Daoy (cell line): ENCODE results near the gene SLC25A44. TPM values are rescaled to one million over a fixed set of nuclear protein-coding genes. Genes with fewer than 3 reads are reported as not detected.

ENCODE experiments used
- DNase-seq: peaks from one replicate; pipeline ENCODE4 v3.0.0-alpha.2; 2015; ENCODE audit warnings: low read depth
- total RNA-seq: library from RNA; depleted of rRNA; stranded (reverse); fragments of >200 nt; shearing (Covaris generic); gene quantifications from 2 replicates; pipeline ENCODE4 v1.2.3, GENCODE V29; 2014; rRNA removed

SLC25A44 gene, protein sequence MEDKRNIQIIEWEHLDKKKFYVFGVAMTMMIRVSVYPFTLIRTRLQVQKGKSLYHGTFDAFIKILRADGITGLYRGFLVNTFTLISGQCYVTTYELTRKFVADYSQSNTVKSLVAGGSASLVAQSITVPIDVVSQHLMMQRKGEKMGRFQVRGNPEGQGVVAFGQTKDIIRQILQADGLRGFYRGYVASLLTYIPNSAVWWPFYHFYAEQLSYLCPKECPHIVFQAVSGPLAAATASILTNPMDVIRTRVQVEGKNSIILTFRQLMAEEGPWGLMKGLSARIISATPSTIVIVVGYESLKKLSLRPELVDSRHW
- total RNA-seq: 14.0 and 15.1 TPM in 2 replicates

GRCh38 chr1:156193488-156194299 is at the start of gene SLC25A44:
Gene SLC25A44, plus strand, starts transcription at chr1:156194104. Its CDS starts 5,744 bp downstream, at chr1:156199848.
- DNase-seq: peak; percentile 99

GRCh38 chr1:156144742-156145141 is 49.2 kb upstream of the SLC25A44 start:
- no peak for DNase-seq

GRCh38 chr1:156145650-156146019 is 48.3 kb upstream of the SLC25A44 start:
- DNase-seq: no peak

DNA sequence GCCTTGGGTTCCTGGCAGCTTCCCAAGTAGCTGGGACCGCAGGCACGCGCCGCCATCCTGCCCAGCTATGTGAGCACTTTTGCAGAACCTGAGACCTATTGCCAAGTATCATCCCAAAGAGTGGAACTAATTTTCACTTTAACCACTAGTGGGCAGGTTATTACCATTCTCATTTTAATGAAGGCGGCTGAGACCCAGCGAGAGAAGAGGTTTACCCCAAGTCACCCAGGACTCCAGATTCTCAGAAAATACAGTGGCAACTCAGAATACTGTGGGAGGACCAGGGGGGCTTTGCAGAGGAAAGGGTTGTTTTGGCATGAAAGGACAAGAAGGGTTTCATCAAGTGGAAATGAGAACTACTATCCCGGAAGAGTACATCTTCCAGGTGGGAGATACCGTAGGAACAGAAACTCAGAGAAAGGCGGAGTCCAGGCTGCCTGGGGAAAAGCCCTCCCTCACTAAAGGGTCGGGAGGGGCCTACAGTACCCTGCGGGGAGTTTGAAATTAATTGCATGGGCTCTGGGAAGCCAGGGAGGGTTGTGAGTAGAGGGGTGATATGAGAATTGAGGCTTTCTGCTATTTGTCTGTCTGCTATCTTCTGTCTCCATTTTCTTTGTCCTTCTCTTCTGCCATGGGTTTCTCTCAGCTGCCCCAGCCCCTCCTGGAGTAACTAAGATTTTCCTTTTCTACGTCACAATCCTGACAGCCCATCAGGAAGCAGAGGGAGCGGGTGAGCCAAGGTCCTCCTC is 47.7 kb upstream of the SLC25A44 start:
- peak; percentile 95 for DNase-seq

- DNase-seq: no peak
Observed at GRCh38 chr1:156146769-156147405, 47.0 kb upstream of the SLC25A44 start.

GRCh38 chr1:156148216-156148615 is 45.7 kb upstream of the SLC25A44 start:
- no peak for DNase-seq

DNA sequence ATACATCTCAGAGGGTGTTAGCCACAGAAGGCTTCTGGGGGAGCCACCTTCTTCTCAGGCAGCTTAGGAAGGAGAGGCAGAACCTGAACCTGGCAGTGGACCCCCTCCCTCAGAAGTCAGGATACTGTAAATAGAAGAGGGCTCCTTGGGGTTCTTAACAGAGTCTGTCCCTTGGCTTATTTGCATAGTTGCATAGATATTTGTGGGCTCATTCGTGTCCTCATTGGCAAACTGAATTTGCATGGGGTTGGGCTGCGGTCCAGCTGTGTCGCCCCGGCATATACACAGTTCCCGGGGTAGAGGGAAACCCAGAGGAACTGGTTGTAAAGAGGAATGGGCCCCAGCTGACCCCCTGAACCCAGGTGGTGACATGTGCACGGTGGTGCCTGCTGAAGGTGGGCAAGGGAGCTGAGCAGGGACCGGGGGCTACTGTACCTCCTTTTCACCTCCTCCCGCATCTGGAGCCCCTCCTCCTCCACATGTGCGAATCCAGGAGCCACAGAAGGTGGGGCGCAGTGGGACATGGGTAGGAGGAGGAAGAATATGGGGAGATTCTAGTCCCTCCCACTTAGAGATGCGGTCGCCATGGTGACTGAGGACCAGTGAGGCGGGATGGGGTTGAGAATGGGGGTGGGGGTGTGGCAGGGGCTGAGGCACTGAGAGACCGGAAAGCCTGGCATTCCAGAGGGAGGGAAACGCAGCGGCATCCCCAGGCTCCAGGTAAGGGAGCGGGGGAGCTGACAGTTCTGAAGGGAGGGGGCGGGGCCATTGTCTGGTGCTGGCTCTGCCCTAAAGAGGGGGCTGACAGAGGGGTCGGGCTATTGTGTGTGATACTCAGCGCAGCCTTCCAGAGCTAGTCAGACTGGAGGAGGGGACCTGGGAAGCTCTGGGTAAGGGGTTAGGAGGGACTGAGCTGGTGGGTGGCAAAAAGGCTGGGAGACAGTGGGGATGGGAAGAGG is 44.3 kb upstream of the SLC25A44 start:
- no peak for DNase-seq

DNA sequence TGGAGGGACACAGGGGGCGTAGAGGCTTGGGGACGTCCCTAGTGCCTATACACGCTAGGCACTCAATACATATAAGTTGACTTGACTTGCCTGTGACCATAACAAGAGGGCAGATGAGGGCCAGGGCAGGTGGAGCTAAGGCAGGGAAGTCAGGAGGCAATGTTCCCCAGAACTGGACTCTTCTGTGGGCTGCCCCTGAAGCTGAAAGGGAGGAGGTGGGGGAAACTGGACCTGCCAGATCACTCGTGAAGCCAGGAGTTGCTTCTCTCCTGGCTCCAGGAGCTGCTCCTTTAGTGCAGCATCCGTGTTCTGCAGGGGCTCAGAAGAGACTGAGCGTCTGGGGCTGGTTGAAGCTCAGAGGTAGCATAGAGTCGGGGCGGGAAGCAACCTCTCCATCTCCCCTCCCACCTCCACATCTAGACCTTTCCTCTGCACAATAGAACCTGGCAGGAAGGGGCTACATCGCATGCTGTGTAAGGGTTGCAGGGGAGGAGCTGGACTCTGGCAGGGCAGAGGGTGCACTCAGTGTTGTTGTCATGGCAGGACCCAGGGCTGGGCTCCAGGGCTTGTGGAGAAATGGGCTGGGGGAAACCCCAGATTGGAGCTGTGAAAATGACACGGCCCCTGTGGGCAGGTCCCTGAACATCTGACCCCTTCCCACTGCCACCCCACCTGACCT is 43.4 kb upstream of the SLC25A44 start:
- DNase-seq: no peak

- peak; percentile 72 for DNase-seq
Observed at GRCh38 chr1:156151093-156151688, 42.7 kb upstream of the SLC25A44 start.

GRCh38 chr1:156152628-156153027 is 41.3 kb upstream of the SLC25A44 start:
- DNase-seq: peak; percentile 48

GRCh38 chr1:156153362-156153761 is 40.5 kb upstream of the SLC25A44 start, which contains the start of gene SEMA4A:
Gene SEMA4A, plus strand, starts transcription at chr1:156153585. Its CDS starts 994 bp downstream, at chr1:156154579.
- DNase-seq: no peak

- no peak for DNase-seq
Observed at GRCh38 chr1:156154317-156154749, 39.6 kb upstream of the SLC25A44 start.

GRCh38 chr1:156155756-156156510 is 38.0 kb upstream of the SLC25A44 start:
- DNase-seq: no peak

- no peak for DNase-seq
Observed at GRCh38 chr1:156157506-156157905, 36.4 kb upstream of the SLC25A44 start.

GRCh38 chr1:156157966-156158365 is 35.9 kb upstream of the SLC25A44 start:
- no peak for DNase-seq

GRCh38 chr1:156160000-156160742 is 33.7 kb upstream of the SLC25A44 start:
- DNase-seq: no peak

GRCh38 chr1:156160743-156161171 is 33.1 kb upstream of the SLC25A44 start:
- peak; percentile 82 for DNase-seq
